OCI-LY1 (cell line): Measurements from ENCODE around the gene SURF2.

Experiments used
- CTCF ChIP-seq: fragments of 200-600 bp; sonication (generic), shearing (Covaris generic); IDR thresholded peaks from 2 replicates; pipeline ENCODE4 v1.5.1; 2017; ENCODE audit warnings: mild to moderate bottlenecking, antibody characterized with exemption, low read length, moderate library complexity, mixed read lengths
- EZH2 ChIP-seq: fragments of 200-600 bp; sonication (generic), shearing (Covaris generic); IDR thresholded peaks from 2 replicates; pipeline ENCODE4 v1.8.0; 2017; ENCODE audit warnings: borderline replicate concordance, mixed run types, mild to moderate bottlenecking, antibody characterized with exemption, low read length, moderate library complexity, mixed read lengths

DNA sequence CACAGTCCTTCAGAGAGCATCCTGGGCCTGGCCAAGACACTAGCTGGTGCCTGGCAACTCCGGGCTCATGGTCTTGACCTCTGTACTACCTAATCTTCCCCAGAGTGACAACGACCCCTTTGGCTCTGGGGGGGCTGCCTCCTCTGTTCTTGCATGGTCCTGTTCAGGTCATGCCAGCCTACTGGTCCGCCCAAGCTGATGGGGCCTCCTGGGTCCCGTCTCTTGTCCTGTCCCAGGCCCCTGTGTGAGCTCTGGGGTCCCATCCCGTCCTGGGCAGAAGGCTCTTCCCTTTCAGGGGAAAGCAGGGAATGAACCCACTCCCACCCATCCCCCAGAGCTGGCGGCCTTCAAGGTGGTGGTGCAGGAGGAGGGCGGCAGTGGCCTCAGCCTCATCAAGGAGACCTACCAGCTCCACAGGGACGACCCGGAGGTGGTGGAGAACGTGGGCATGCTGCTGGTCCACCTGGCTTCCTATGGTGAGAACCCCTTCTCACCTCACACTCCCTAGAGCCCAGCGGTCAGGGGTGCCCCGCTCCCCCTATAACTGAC, 48.2 kb downstream of the SURF2 start:
- TF ChIP-seq CTCF (no peak), EZH2 (no peak)
